ENCODE data around the gene SHTN1.

Gene SHTN1

GRCh38 chr10:116849248-116850057 is 155.5 kb downstream of the SHTN1 start, which contains the start of gene ENO4:
Gene ENO4, plus strand, starts transcription at chr10:116849499. Its CDS starts 68 bp downstream, at chr10:116849567.
- DNase-seq (ENCODE audit: low read depth) = peak; percentile 90

GRCh38 chr10:116848944-116849247 is 156.1 kb downstream of the SHTN1 start:
- peaks cover 6% of the 10 kb centered on the region for H3K4me1 ChIP-seq (ENCODE audit: control insufficient read depth, insufficient read depth, low read length)
- no peak for DNase-seq (ENCODE audit: low read depth)
- peak overlapping the region; percentile 86 for H3K4me3 ChIP-seq (ENCODE audit: low read length)
- peaks cover 2% of the 10 kb centered on the region for H3K27me3 ChIP-seq (replicated peaks; ENCODE audit: control insufficient read depth, insufficient read depth, low read length)
- no peaks in the 10 kb centered on the region for H3K9me3 ChIP-seq (ENCODE audit: control insufficient read depth, low read length)
- peak overlapping the region; percentile 85 for H3K9ac ChIP-seq (ENCODE audit: low read length)
- no peaks in the 10 kb centered on the region for H3K36me3 ChIP-seq (ENCODE audit: control insufficient read depth, insufficient read depth, low read length, severe bottlenecking)

More at GRCh38 chr10:116849248-116850057, 155.5 kb downstream of the SHTN1 start, which contains the start of gene ENO4:
- peaks cover 2% of the 10 kb centered on the region for H3K27me3 ChIP-seq (replicated peaks; ENCODE audit: control insufficient read depth, insufficient read depth, low read length)
- H3K4me3 ChIP-seq (ENCODE audit: low read length) = peak within 1 kb of the TSS; percentile 86
- no peaks in the 10 kb centered on the region for H3K9me3 ChIP-seq (ENCODE audit: control insufficient read depth, low read length)
- peak within 1 kb of the TSS; percentile 85 for H3K9ac ChIP-seq (ENCODE audit: low read length)
- H3K4me1 ChIP-seq (ENCODE audit: control insufficient read depth, insufficient read depth, low read length) = peaks cover 6% of the 10 kb centered on the region
- H3K36me3 ChIP-seq (ENCODE audit: control insufficient read depth, insufficient read depth, low read length, severe bottlenecking) = no peaks in the 10 kb centered on the region

DNA sequence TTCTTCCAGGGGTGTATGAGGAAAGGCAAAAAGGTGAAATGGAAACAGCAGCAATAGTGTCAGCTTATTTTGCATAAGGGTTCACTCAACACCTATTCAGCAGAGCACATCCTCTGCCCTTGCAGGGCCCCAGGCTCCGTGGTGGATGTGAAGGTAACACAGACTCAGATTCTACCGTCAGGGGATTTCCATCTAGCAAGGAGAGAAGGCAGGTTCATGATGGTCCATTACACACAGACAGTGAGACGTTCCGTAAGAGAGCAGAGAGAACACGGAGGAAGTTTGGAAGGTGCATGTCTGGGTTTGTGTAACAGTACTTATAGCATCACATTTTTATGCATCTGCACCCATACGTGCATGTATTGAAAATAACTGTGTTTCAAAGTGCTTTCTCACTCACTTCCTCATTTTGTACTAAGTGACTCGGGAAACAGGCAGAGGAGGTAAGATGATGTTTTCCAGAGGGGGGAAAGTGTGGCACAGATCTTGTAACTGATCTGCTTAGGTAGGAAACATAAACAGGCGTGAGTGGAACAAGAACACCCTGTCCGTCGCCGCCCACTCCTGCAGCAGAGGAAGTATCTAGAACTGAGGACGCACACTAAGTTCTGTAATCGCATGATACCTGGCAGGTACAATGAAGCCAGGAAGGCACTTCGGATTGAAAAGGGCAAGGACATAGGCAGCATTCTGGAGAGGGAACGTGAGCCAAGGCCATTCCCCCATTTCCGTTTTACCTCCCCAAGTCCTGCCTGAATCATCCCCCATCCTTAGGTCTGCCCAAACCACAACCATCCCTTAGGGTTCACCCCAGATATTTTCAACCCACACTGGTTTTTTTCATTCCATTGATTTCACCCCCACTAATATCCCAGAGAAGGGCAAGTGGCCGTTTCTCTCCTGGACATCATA is 156.7 kb downstream of the SHTN1 start:
- peaks cover 6% of the 10 kb centered on the region for H3K4me1 ChIP-seq (ENCODE audit: control insufficient read depth, insufficient read depth, low read length)
- H3K36me3 ChIP-seq (ENCODE audit: control insufficient read depth, insufficient read depth, low read length, severe bottlenecking) = no peaks in the 10 kb centered on the region
- peak overlapping the region; percentile 85 for H3K9ac ChIP-seq (ENCODE audit: low read length)
- no peak for DNase-seq (ENCODE audit: low read depth)
- no peaks in the 10 kb centered on the region for H3K9me3 ChIP-seq (ENCODE audit: control insufficient read depth, low read length)
- H3K27me3 ChIP-seq (replicated peaks; ENCODE audit: control insufficient read depth, insufficient read depth, low read length) = peaks cover 2% of the 10 kb centered on the region
- H3K4me3 ChIP-seq (ENCODE audit: low read length) = peak overlapping the region; percentile 86

DNA sequence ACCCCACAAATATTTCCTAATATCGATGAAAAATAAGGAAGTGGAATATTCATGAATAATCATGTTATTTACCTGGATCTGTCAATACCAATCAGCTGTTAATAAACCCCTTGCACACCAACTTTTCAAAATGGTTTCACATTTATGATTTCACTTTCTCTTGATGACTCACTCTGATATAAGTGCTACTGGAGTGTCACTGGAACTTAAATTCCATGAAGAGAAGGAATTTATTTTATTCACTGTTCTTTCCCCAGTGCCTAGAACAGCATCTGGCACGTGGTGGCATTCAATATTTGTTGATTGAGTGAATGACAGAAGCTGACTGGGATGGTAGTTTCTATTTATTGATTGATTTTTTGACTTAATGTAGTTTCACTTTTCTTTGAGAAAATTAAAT is 159.2 kb downstream of the SHTN1 start:
- H3K4me3 ChIP-seq (ENCODE audit: low read length) = no peak overlapping the region
- H3K27me3 ChIP-seq (replicated peaks; ENCODE audit: control insufficient read depth, insufficient read depth, low read length) = no peaks in the 10 kb centered on the region
- H3K4me1 ChIP-seq (ENCODE audit: control insufficient read depth, insufficient read depth, low read length) = peaks cover 6% of the 10 kb centered on the region
- no peak overlapping the region for H3K9ac ChIP-seq (ENCODE audit: low read length)
- no peaks in the 10 kb centered on the region for H3K36me3 ChIP-seq (ENCODE audit: control insufficient read depth, insufficient read depth, low read length, severe bottlenecking)
- H3K9me3 ChIP-seq (ENCODE audit: control insufficient read depth, low read length) = no peaks in the 10 kb centered on the region
- DNase-seq (ENCODE audit: low read depth) = no peak

- no peak overlapping the region for H3K9ac ChIP-seq (ENCODE audit: low read length)
Measured at GRCh38 chr10:116840389-116841075, 164.5 kb downstream of the SHTN1 start.

GRCh38 chr10:116838143-116838725 is 166.8 kb downstream of the SHTN1 start:
- H3K27me3 ChIP-seq (replicated peaks; ENCODE audit: control insufficient read depth, insufficient read depth, low read length) = peaks cover 24% of the 10 kb centered on the region
- H3K9ac ChIP-seq (ENCODE audit: low read length) = no peak overlapping the region
- no peaks in the 10 kb centered on the region for H3K9me3 ChIP-seq (ENCODE audit: control insufficient read depth, low read length)
- no peaks in the 10 kb centered on the region for H3K4me1 ChIP-seq (ENCODE audit: control insufficient read depth, insufficient read depth, low read length)
- no peaks in the 10 kb centered on the region for H3K36me3 ChIP-seq (ENCODE audit: control insufficient read depth, insufficient read depth, low read length, severe bottlenecking)
- H3K4me3 ChIP-seq (ENCODE audit: low read length) = no peak overlapping the region
- DNase-seq (ENCODE audit: low read depth) = no peak

More at GRCh38 chr10:116840389-116841075, 164.5 kb downstream of the SHTN1 start:
- Histone ChIP-seq H3K36me3 (ENCODE audit: control insufficient read depth, insufficient read depth, low read length, severe bottlenecking) (no peaks in the 10 kb centered on the region), H3K27me3 (replicated peaks; ENCODE audit: control insufficient read depth, insufficient read depth, low read length) (peaks cover 15% of the 10 kb centered on the region), H3K9me3 (ENCODE audit: control insufficient read depth, low read length) (no peaks in the 10 kb centered on the region), H3K4me3 (ENCODE audit: low read length) (no peak overlapping the region), H3K4me1 (ENCODE audit: control insufficient read depth, insufficient read depth, low read length) (no peaks in the 10 kb centered on the region)
- DNase-seq (ENCODE audit: low read depth) = no peak

DNA sequence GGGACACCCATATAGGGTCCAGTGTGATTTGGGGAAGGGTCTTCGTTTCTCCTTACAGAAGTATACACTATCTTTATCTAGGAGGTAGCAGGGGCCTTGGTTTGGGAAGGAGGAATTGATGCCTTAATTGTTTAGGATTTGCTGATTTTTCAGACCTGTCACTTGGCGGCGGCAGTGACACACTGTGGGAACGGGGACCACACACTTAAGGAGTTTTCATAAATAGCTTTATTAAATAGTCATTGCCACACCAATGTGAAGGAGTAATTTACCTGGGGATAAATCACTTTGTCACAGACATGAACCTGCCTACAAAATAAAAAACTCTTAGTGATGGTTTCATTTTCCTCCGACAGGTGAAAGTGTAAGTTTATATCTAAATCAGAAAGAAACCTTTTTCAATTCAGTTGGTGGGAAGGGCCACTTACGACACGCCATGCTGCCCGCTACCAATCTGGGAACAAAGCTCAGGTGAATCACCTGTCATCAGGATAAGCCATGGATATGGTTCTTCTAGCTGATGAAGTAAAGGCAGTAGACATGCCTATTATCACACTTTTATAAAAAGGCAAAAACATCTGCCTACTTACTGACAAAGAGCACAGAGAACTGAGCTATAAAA is 168.0 kb downstream of the SHTN1 start:
- peak; percentile 19 for DNase-seq (ENCODE audit: low read depth)
- no peak overlapping the region for H3K4me3 ChIP-seq (ENCODE audit: low read length)
- H3K4me1 ChIP-seq (ENCODE audit: control insufficient read depth, insufficient read depth, low read length) = no peaks in the 10 kb centered on the region
- H3K9ac ChIP-seq (ENCODE audit: low read length) = no peak overlapping the region
- H3K9me3 ChIP-seq (ENCODE audit: control insufficient read depth, low read length) = no peaks in the 10 kb centered on the region
- no peaks in the 10 kb centered on the region for H3K36me3 ChIP-seq (ENCODE audit: control insufficient read depth, insufficient read depth, low read length, severe bottlenecking)
- H3K27me3 ChIP-seq (replicated peaks; ENCODE audit: control insufficient read depth, insufficient read depth, low read length) = peaks cover 24% of the 10 kb centered on the region

DNA sequence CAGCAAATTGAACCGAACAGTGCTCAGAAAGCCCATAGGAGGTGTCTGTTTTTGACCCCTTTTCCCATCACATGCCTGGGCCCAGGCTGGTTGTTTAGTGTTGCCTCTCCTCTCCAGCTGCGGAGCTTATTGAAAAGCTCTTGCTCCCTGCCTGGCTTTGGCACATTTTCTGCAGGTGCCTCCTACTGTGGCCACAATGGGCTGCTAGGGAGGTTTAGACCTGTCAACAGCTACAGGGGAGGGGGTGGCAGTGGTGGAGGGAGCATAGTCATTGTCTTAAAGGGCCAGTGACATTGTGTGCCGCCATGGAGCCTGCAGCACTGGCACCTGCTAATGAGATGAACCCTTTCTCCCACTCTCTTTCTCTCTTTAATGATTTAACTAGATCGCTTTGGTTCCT is 168.9 kb downstream of the SHTN1 start:
- Histone ChIP-seq H3K4me1 (ENCODE audit: control insufficient read depth, insufficient read depth, low read length) (no peaks in the 10 kb centered on the region), H3K9me3 (ENCODE audit: control insufficient read depth, low read length) (no peaks in the 10 kb centered on the region), H3K27me3 (replicated peaks; ENCODE audit: control insufficient read depth, insufficient read depth, low read length) (peaks cover 24% of the 10 kb centered on the region), H3K9ac (ENCODE audit: low read length) (no peak overlapping the region), H3K36me3 (ENCODE audit: control insufficient read depth, insufficient read depth, low read length, severe bottlenecking) (no peaks in the 10 kb centered on the region), H3K4me3 (ENCODE audit: low read length) (no peak overlapping the region)
- no peak for DNase-seq (ENCODE audit: low read depth)

- no peak for DNase-seq (ENCODE audit: low read depth)
- Histone ChIP-seq H3K27me3 (replicated peaks; ENCODE audit: control insufficient read depth, insufficient read depth, low read length) (peaks cover 24% of the 10 kb centered on the region), H3K36me3 (ENCODE audit: control insufficient read depth, insufficient read depth, low read length, severe bottlenecking) (no peaks in the 10 kb centered on the region), H3K4me3 (ENCODE audit: low read length) (no peak overlapping the region), H3K9me3 (ENCODE audit: control insufficient read depth, low read length) (no peaks in the 10 kb centered on the region), H3K4me1 (ENCODE audit: control insufficient read depth, insufficient read depth, low read length) (no peaks in the 10 kb centered on the region), H3K9ac (ENCODE audit: low read length) (no peak overlapping the region)
Measured at GRCh38 chr10:116835658-116836057, 169.3 kb downstream of the SHTN1 start.
